GM18511 (cell line): ENCODE results near the gene LRPAP1.
"Not testable (repeated sequence)": the region's sequence is repeated elsewhere in the genome, so short reads cannot be mapped to it uniquely, and the experiment has no call there.

Experiments
- ATAC-seq: cut with Tn5 transposase; IDR thresholded peaks from one replicate; pipeline ENCODE4 v1.9.1; 2021; ENCODE audit warnings: mild to moderate bottlenecking, moderate library complexity; ENCODE audit not compliant: unreplicated experiment

Gene LRPAP1

DNA sequence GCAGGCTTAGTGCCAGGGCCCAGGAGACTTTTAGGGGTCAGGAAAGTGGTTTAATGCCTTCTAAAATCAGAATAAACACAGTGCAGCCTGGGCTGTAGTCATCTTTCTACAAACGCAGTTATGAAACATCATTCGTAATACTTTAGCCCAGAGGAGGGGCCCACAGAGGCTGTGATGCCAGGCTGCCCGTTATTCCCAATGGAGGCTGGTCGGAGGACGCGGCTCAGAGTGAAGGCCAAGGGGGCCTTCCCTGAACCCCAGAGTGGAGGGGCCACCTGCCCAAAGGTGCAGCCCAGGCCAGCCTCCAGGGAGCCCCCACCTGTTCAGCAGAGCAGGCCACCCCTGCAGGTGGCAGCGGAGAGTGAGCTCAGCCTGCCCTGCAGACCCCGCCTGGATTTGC, 29.9 kb upstream of the LRPAP1 start:
- ATAC-seq, result not testable (repeated sequence)

- ATAC-seq, result not testable (repeated sequence)
These were observed 28.2 kb upstream of the LRPAP1 start for GRCh38 chr4:3560465-3560864.

- ATAC-seq, result not testable (repeated sequence)
These were observed 27.4 kb upstream of the LRPAP1 start for GRCh38 chr4:3559381-3560290.

DNA sequence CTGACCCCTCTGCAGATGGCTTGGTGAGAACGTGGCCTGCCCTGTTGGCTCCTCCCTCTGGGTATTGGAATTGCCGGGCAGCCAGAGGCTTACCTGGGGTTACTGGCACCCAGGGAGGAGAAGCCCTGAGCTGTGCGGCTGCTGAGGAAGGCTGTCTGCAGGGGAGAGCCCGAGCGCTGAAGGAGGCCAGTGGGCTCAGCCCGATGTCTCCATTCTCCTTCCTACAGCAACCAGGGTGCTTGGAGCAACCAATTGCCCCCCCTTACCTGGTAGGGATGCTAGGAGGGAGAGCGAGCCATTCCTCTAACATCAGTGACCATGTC, 26.3 kb upstream of the LRPAP1 start:
- not testable (repeated sequence) for ATAC-seq

- not testable (repeated sequence) for ATAC-seq
These were observed 25.7 kb upstream of the LRPAP1 start for GRCh38 chr4:3557676-3558513.

- ATAC-seq, result not testable (repeated sequence)
These were observed 24.9 kb upstream of the LRPAP1 start for GRCh38 chr4:3557088-3557492.

GRCh38 chr4:3556244-3556867, 24.1 kb upstream of the LRPAP1 start:
- ATAC-seq, result not testable (repeated sequence)

- ATAC-seq, result not testable (repeated sequence)
These were observed 23.3 kb upstream of the LRPAP1 start for GRCh38 chr4:3555459-3556070.

DNA sequence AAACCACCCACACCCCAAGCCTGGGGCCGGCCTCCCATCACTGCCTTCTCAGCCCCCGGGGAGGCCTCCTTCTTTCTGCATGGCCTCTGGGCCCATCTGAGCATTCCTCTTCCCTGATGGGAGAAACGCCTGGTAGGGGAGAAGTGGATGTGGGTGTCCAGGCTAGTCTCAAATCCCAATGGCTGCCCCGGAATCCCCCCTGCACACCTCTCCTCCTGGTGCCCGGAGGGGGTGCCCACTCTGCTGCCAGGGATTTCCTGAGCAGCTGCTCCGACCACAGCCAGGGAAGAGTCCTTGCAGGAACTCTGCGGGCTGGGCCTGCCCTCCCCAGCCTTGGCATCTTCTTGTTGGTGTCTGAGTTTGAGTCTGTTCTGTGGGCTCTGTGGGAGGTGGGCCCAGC, 19.1 kb upstream of the LRPAP1 start:
- not testable (repeated sequence) for ATAC-seq

DNA sequence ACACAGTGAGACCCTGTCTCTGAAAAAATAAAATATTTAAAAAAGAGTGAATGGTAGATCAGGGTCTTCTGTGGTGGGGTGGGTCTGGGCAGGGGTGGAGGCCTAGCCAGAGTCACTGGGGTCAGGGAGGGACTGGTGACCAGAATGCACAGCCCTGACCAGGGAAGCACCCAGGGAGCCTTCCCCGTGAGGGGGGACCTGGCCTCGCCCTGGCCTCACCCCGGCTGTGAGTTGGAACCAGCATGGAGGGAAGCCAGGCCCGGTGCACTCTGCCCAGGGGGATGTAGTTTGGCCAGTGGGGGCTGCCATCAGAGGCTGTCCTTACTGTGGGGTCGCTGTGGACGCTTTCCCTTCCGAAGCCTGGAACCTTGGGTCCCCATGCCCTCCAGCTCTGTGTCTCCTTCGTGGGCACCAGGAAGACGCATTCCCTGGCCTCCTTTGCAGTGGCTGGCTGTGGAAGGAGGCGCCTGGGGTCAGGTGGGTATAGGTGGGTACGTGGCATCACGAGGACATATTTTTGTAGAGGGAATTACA, 18.6 kb upstream of the LRPAP1 start:
- ATAC-seq, result not testable (repeated sequence)

- not testable (repeated sequence) for ATAC-seq
These were observed 17.8 kb upstream of the LRPAP1 start for GRCh38 chr4:3550041-3550440.

DNA sequence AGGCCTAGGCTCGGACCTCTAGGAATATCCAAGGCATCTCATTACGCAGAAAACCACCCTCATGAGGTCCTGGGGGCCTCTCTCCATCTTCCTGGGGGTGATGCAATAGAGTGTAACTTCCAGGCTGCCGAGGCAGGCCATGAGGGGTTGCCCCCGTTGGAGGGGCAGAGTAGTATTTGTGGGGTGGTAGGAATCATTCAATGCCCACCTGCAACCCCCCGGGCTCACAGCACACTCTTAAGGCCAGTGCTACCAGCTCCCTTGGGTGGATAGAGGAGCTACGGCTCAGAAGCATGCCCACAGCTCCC, 17.4 kb upstream of the LRPAP1 start:
- ATAC-seq, result not testable (repeated sequence)

DNA sequence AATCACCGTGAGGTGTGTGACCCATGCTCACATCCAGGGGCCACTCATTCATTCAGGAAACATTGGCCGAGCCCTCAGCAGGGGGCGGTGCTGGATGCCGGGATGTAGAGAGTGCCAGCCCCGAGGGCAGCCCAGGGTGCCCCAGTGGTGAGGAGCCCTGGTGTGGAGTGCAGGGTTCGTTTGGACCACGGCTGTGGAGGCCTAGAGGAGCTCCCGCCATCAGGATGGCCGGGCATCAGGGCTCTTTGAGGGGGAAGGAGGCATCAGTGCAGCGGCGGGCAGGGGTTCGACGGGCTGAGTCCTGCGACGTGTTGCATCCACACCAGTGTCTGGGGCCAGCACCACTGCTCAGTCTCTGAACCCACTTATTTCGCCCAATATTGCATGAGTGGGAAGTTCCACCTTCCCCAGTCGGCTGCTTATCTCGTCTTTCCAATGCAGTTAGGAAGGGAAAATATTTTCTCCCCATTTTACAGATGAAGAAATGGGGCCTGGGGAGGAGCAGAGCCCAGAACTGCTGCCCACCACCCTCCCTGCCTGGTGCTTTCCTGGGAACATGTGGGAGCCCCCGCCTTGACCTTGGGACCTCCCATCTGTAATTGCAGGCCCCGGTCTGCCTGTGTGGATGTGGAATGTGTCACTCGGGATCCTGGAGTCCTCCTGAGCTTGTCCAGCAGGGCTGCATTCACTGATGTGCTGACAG, 16.9 kb upstream of the LRPAP1 start:
- ATAC-seq, result not testable (repeated sequence)

DNA sequence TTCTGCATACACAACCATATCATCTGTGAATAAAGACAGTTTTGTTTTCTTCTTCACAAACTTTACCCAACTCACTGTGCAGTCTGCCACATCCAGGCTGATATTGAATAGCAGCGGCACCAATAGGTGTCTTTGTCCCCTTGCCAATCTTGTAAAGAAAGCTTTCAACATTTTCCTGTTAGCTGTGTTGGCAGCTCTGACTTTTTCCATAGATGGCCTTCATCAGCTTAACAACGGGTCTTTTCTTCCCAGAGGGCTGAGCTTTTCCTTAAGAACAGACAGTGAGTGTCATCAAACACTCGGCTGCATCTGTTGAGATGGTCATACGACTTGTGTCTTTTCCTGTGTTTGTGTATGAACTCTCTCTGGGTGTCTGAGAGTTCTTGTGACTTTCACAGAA, 14.5 kb upstream of the LRPAP1 start:
- ATAC-seq, result not testable (repeated sequence)

DNA sequence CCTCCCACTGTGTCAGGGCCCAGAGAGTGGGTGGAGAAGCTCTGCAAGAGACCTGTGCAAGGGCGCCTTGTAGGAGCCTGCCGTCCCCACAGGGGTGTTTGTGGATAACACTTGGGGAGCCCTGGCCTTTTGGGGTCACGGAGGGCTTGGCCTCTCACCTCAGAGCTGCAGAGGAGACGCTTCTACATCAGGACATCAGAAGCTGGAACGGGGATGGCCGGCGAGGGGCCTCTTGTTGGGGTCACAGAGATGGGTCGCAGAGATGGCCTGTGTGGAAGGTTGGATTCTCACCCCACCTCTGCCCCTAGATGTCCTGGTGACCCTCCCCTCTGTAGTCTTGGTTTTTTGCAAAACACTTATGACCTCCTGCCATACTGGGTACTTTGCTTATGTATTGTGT, 13.1 kb upstream of the LRPAP1 start:
- not testable (repeated sequence) for ATAC-seq

GRCh38 chr4:3544259-3545025, 12.2 kb upstream of the LRPAP1 start:
- ATAC-seq, result not testable (repeated sequence)

DNA sequence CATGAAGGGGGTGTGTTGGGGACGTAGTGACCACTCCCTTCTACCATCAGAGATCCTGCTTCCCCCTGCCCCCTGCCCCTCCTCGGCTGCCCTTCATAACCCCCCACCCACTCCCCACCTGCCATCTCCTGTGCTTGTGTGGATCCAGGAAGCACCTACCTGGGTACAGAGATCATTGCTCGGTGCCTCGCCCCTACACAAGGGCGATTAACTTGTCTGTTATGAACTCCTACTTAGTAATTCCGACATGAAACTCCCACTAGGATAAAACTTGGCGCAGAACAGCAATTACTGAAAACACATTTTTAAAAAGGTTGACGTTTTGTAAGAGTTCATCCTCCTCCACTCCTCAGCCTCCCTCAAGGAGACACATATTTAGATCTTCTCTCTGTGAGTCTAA, 11.2 kb upstream of the LRPAP1 start:
- ATAC-seq, result not testable (repeated sequence)

DNA sequence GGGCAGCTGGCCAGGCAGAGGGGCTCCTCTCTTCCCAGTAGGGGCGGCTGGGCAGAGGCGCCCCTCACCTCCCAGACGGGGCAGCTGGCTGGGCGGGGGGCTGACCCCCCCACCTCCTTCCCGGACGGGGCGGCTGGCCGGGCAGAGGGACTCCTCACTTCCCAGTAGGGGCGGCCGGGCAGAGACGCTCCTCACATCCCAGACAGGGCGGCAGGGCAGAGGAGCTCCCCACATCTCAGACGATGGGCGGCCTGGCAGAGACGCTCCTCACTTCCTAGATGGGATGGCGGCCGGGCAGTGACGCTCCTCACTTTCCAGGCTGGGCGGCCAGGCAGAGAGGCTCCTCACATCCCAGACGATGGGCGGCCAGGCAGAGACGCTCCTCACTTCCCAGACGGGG, 6.7 kb upstream of the LRPAP1 start:
- not testable (repeated sequence) for ATAC-seq

DNA sequence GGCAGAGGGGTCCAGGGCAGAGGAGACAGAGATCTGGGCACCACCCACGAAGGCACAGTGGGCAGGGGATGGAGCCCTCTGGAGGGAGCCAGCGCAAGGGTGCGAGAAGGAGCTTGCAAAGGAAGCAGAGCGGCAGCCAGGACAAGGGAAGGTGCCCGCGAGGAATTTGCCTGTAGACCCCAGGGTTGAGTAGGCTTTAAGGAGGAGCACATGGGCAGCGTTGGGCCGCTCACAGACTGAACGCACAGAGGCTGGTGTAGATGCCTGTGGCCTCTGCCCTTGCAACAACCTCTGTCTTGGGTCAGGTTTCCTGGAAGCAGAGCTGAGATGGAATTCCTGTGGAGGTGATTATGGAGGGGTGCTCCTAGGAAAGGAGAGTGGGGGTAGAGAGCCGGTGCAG, 3.6 kb upstream of the LRPAP1 start:
- not testable (repeated sequence) for ATAC-seq
